Activated CD8-positive, alpha-beta memory T cell treated with anti-CD3 and anti-CD28 coated beads, Interleukin-2, amount 10 ng/mL, durations not matched to agents 7 days and 5 days (primary cell): ENCODE results near the gene INTS6. TPM values are rescaled to one million over a fixed set of nuclear protein-coding genes. Genes with fewer than 3 reads are reported as not detected.

Source experiments
- ATAC-seq: fragments of 150-1000 bp; cut with Tn5 transposase; one replicate; pipeline ENCODE4 v1.10.0; 2021; ENCODE audit warnings: moderate library complexity
- CTCF ChIA-PET: fragments of 350-600 bp; sonication (Branson Sonifier 250); formaldehyde crosslinking; loops from one replicate; lab custom pipeline; 2021; ENCODE audit warnings: antibody characterized with exemption; lab: Charles Lee
- DNase-seq: peaks from one replicate; pipeline ENCODE4 v3.0.0-alpha.2; 2020
- H3K27ac Mint-ChIP-seq: one replicate; pipeline ENCODE4 v1.8.0; 2021; ENCODE audit warnings: mild to moderate bottlenecking, mixed read lengths
- H3K27me3 Mint-ChIP-seq: one replicate; pipeline ENCODE4 v1.8.0; 2021; ENCODE audit warnings: mixed read lengths
- H3K36me3 Mint-ChIP-seq: one replicate; pipeline ENCODE4 v1.8.0; 2021; ENCODE audit warnings: mild to moderate bottlenecking, mixed read lengths
- H3K4me1 Mint-ChIP-seq: one replicate; pipeline ENCODE4 v1.8.0; 2021; ENCODE audit warnings: mixed read lengths
- H3K4me3 Mint-ChIP-seq: one replicate; pipeline ENCODE4 v1.8.0; 2021; ENCODE audit warnings: mild to moderate bottlenecking, moderate library complexity, mixed read lengths
- H3K9me3 Mint-ChIP-seq: one replicate; pipeline ENCODE4 v1.8.0; 2022; ENCODE audit warnings: low read depth, mixed read lengths
- total RNA-seq, 2 experiments: library from RNA; stranded (reverse); gene quantifications; one replicate each; pipeline ENCODE4 v1.2.3, GENCODE V29; 2021

INTS6 gene
- total RNA-seq, 2 experiments from 2014 or later, result 52.9 to 60.3 TPM

DNA sequence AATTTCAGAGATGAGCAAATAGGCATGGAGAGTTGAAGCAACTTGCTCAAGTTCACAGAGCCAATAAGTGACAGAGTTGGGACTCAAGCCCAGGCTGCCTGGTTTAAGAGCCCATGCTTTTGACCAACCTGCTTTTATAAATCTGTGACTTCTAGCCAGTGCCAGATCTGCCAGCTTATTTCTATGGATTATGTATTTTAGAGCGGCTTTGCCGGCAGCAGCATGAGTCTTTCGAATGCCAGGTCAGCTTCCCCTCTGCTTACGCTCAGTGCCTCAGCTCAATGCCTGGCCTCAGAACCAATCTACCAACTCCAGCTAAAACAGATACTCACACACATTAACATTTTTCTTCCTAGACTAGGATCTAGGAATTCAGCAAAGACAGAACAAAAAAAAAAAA, 111.0 kb downstream of the INTS6 start:
- Mint-ChIP-seq H3K36me3 (no peaks in the 10 kb centered on the region), H3K4me1 (peaks cover 8% of the 10 kb centered on the region), H3K4me3 (no peak overlapping the region), H3K27ac (no peak overlapping the region), H3K27me3 (no peaks in the 10 kb centered on the region), H3K9me3 (no peaks in the 10 kb centered on the region)
- CTCF ChIA-PET, result interaction anchor here (1.9 kb wide), 1 partner anchor 16 kb away, joined by 5 read pairs; no protein-coding TSS in a partner anchor
- ATAC-seq, result no peak
- no peak for DNase-seq

DNA sequence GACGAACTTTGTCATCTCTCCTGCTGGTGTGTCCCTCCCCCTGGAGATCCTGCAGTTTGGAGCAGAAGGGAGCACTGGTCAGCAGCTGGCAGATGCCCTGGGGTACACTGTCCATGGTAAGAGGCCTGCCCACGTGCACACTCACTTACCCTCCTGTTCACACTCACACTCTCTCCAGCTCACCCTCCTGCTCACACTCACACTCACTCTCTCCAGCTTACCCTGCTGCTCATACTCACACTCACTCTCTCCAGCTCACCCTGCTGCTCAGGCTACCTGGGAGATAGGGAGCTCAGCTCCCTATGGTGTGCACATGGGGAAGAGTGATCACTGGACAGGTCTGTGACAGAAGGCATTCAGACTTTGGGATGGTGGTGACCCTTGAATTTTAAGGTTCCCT, 111.6 kb downstream of the INTS6 start:
- H3K4me1 Mint-ChIP-seq, result peaks cover 8% of the 10 kb centered on the region
- ATAC-seq (no peak), DNase-seq (no peak)
- CTCF ChIA-PET, result interaction anchor here (1.9 kb wide), 1 partner anchor 17 kb away, joined by 5 read pairs; no protein-coding TSS in a partner anchor
- no peaks in the 10 kb centered on the region for H3K27me3 Mint-ChIP-seq
- no peak overlapping the region for H3K4me3 Mint-ChIP-seq
- no peaks in the 10 kb centered on the region for H3K36me3 Mint-ChIP-seq
- no peak overlapping the region for H3K27ac Mint-ChIP-seq
- no peaks in the 10 kb centered on the region for H3K9me3 Mint-ChIP-seq

GRCh38 chr13:51339952-51340732, 112.7 kb downstream of the INTS6 start:
- no peaks in the 10 kb centered on the region for H3K9me3 Mint-ChIP-seq
- no peak overlapping the region for H3K4me3 Mint-ChIP-seq
- CTCF ChIA-PET, result no interaction called here
- H3K27ac Mint-ChIP-seq, result no peak overlapping the region
- ATAC-seq (no peak), DNase-seq (no peak)
- no peaks in the 10 kb centered on the region for H3K36me3 Mint-ChIP-seq
- H3K27me3 Mint-ChIP-seq, result peaks cover 3% of the 10 kb centered on the region
- H3K4me1 Mint-ChIP-seq, result peaks cover 8% of the 10 kb centered on the region

GRCh38 chr13:51339354-51339753, 113.5 kb downstream of the INTS6 start, which contains the start of gene SERPINE3:
Gene SERPINE3, plus strand, starts transcription at chr13:51339691. Its CDS starts 1,401 bp downstream, at chr13:51341092.
- no peaks in the 10 kb centered on the region for H3K36me3 Mint-ChIP-seq
- CTCF ChIA-PET, result no interaction called here
- H3K27ac Mint-ChIP-seq, result no peak within 1 kb of the TSS
- no peaks in the 10 kb centered on the region for H3K9me3 Mint-ChIP-seq
- ATAC-seq (no peak), DNase-seq (no peak)
- H3K4me3 Mint-ChIP-seq, result no peak within 1 kb of the TSS
- H3K4me1 Mint-ChIP-seq, result peaks cover 8% of the 10 kb centered on the region
- H3K27me3 Mint-ChIP-seq, result peaks cover 4% of the 10 kb centered on the region

DNA sequence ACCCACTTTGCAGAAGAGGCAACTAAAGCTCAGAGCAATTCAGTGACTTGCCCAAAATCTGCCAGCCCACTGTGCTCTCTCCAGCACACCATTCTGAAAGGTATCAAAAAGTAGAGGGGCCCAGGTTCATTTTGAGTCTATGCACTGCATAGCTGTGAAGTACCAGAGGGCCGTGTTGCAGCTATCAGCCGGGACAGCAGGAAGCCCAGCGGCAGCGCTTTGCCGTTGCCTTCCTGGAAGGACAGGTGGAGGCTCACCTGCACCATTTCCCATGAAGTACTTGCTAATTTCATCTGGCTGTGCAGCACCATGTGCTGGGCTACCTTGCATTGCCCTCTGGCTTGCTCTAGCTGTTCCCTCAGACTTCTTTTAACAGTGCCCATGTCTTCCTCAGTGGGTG, 116.1 kb downstream of the INTS6 start:
- H3K9me3 Mint-ChIP-seq, result no peaks in the 10 kb centered on the region
- H3K4me1 Mint-ChIP-seq, result peaks cover 16% of the 10 kb centered on the region
- H3K27ac Mint-ChIP-seq, result no peak overlapping the region
- peaks cover 9% of the 10 kb centered on the region for H3K27me3 Mint-ChIP-seq
- CTCF ChIA-PET, result no interaction called here
- no peak overlapping the region for H3K4me3 Mint-ChIP-seq
- peaks cover 2% of the 10 kb centered on the region for H3K36me3 Mint-ChIP-seq
- DNase-seq, result no peak
- ATAC-seq, result no peak

DNA sequence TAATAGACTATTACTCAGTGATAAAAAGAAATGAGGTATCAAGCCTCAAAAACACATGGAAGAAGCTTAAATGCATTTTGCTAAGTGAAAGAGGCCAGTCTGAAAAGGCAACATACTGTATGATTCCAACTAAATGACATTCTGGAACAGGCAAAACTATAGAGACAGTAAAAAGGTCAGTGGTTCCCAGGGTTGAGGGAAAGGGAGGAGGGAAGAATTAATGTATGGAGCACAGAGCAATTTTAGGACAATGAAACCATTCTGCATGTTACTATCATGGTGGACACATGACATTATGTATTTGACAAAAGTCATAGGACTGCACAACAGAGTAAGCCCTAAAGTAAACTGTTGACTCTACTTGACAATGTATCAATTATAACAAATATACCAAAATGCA, 119.0 kb downstream of the INTS6 start:
- DNase-seq, result no peak
- Mint-ChIP-seq H3K36me3 (peaks cover 2% of the 10 kb centered on the region), H3K4me3 (no peak overlapping the region), H3K27ac (no peak overlapping the region), H3K27me3 (peaks cover 9% of the 10 kb centered on the region), H3K4me1 (peaks cover 19% of the 10 kb centered on the region), H3K9me3 (no peaks in the 10 kb centered on the region)
- no peak for ATAC-seq
- CTCF ChIA-PET, result no interaction called here

DNA sequence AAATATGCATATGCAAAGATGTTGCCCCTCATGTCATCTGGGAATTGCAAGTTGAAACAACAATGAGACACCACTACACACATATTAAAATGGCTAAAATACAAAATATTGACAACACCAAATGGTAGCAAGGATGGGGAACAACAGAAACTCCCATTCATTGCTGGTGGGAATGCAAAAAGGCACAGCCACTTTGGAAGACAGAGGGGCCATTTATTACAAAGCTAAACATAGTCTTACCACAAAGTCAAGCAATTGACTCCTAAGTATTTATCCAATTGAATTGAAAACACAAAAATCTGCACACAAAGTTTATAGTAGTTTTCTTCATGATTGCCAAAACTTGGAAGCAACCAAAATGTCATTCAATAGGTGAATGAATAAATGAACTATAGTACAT, 119.4 kb downstream of the INTS6 start:
- no peak overlapping the region for H3K27ac Mint-ChIP-seq
- no peak for DNase-seq
- no peak overlapping the region for H3K4me3 Mint-ChIP-seq
- peaks cover 9% of the 10 kb centered on the region for H3K27me3 Mint-ChIP-seq
- peaks cover 19% of the 10 kb centered on the region for H3K4me1 Mint-ChIP-seq
- peaks cover 2% of the 10 kb centered on the region for H3K36me3 Mint-ChIP-seq
- CTCF ChIA-PET, result no interaction called here
- ATAC-seq, result no peak
- H3K9me3 Mint-ChIP-seq, result no peaks in the 10 kb centered on the region

- H3K27me3 Mint-ChIP-seq, result peaks cover 9% of the 10 kb centered on the region
- CTCF ChIA-PET, result no interaction called here
Observed at GRCh38 chr13:51332566-51333361, 120.1 kb downstream of the INTS6 start.

GRCh38 chr13:51331354-51331861, 121.4 kb downstream of the INTS6 start:
- Mint-ChIP-seq H3K9me3 (no peaks in the 10 kb centered on the region), H3K27ac (no peak overlapping the region), H3K4me1 (peaks cover 19% of the 10 kb centered on the region), H3K4me3 (no peak overlapping the region), H3K36me3 (peaks cover 2% of the 10 kb centered on the region), H3K27me3 (peaks cover 9% of the 10 kb centered on the region)
- no peak for ATAC-seq
- CTCF ChIA-PET, result no interaction called here
- DNase-seq, result no peak

More at GRCh38 chr13:51332566-51333361, 120.1 kb downstream of the INTS6 start:
- ATAC-seq, result no peak
- no peaks in the 10 kb centered on the region for H3K9me3 Mint-ChIP-seq
- no peak overlapping the region for H3K4me3 Mint-ChIP-seq
- H3K36me3 Mint-ChIP-seq, result peaks cover 2% of the 10 kb centered on the region
- H3K4me1 Mint-ChIP-seq, result peaks cover 19% of the 10 kb centered on the region
- no peak for DNase-seq
- no peak overlapping the region for H3K27ac Mint-ChIP-seq

DNA sequence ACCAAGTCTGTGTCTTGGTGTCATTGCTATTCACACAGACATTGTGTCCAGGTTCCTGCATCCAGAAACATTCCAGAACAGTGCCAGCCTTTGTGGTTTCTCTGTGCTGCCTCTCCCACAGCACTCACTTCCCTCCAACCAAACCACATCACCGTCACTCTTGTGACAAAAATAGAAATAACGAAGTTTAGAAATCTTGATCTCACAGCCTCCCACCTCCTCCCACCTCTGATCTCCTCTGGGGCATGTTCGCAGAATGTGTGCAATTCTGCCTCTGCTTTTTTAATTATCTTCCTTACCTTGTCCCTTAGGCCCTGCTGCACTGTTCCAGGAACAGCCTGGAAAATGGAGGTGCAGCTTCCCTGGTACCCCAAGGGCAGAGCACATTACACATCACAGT, 122.0 kb downstream of the INTS6 start:
- Mint-ChIP-seq H3K36me3 (peaks cover 2% of the 10 kb centered on the region), H3K4me3 (no peak overlapping the region)
- CTCF ChIA-PET, result no interaction called here

DNA sequence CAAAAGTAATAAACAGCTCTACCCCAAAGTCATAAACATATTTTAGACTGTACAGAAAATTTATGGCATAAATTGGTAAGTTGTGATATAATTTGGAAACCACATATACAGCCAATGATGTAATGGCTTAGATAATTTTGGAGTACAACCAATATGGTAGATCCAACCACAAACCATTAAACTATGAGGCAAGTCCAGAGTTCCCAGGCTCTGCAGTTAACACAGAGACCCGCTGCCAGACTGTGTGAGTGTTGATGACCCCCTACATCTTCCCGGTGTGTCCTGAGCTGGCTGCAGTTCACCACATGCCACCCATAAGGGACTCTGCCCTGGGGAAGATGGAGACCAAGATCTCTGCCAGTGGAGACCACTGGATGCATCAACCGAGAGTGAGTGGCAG, 123.2 kb downstream of the INTS6 start:
- Mint-ChIP-seq H3K27me3 (peaks cover 5% of the 10 kb centered on the region), H3K4me3 (no peak overlapping the region), H3K27ac (no peak overlapping the region), H3K9me3 (no peaks in the 10 kb centered on the region), H3K4me1 (peaks cover 19% of the 10 kb centered on the region), H3K36me3 (peaks cover 2% of the 10 kb centered on the region)
- no peak for ATAC-seq
- no peak for DNase-seq
- CTCF ChIA-PET, result no interaction called here

More for the DNA sequence above, 122.0 kb downstream of the INTS6 start:
- H3K9me3 Mint-ChIP-seq, result no peaks in the 10 kb centered on the region
- DNase-seq (no peak), ATAC-seq (no peak)
- H3K4me1 Mint-ChIP-seq, result peaks cover 19% of the 10 kb centered on the region
- H3K27ac Mint-ChIP-seq, result no peak overlapping the region
- peaks cover 9% of the 10 kb centered on the region for H3K27me3 Mint-ChIP-seq

DNA sequence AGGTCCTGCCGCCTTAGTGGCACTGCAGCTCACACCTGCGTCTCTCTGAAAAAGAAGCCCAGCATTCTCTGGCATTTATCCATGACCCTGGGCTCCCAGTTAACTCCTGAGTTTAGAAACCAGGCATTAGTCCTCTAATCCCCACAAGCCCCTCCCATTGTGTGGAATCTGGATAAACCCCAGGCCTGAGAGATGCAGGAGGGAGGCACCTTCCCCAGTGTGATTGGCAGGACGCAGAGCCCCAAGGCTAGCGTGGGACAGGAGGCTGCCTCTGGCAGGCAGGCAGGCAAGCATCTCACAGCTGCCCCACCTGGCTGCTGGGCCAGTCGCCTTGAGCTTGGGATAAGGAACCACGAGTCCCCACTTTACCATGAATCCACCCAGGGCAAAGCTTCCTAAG, 124.3 kb downstream of the INTS6 start:
- DNase-seq (no peak), ATAC-seq (no peak)
- peaks cover 5% of the 10 kb centered on the region for H3K27me3 Mint-ChIP-seq
- no peak overlapping the region for H3K4me3 Mint-ChIP-seq
- CTCF ChIA-PET, result no interaction called here
- H3K36me3 Mint-ChIP-seq, result peaks cover 2% of the 10 kb centered on the region
- peaks cover 19% of the 10 kb centered on the region for H3K4me1 Mint-ChIP-seq
- no peaks in the 10 kb centered on the region for H3K9me3 Mint-ChIP-seq
- no peak overlapping the region for H3K27ac Mint-ChIP-seq

- DNase-seq (no peak), ATAC-seq (no peak)
- Mint-ChIP-seq H3K27me3 (peaks cover 4% of the 10 kb centered on the region), H3K4me3 (no peak overlapping the region), H3K36me3 (peaks cover 2% of the 10 kb centered on the region), H3K27ac (no peak overlapping the region), H3K9me3 (no peaks in the 10 kb centered on the region), H3K4me1 (peaks cover 15% of the 10 kb centered on the region)
- CTCF ChIA-PET, result no interaction called here
Observed at GRCh38 chr13:51327961-51328360, 124.9 kb downstream of the INTS6 start.
